ENCODE results near the gene COL20A1.

The COL20A1 gene

DNA sequence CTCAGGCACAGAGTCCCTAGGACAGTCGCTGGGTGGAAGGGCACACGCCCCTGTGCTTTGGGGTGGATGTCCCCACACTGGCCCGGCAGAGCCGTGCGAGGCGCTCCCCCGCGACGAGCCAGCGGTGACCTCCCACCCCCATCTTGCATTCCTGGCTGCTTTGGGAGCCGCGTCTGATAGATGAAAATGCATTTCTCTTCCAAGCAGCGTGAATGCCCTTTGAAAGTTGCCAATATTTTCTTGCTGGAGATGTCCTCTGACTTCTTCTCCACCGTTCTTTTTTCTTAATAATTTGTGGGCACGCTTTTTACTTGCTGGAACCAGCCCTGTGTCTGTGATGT, 29.9 kb downstream of the COL20A1 start:
- TF ChIP-seq, protein P1, sequence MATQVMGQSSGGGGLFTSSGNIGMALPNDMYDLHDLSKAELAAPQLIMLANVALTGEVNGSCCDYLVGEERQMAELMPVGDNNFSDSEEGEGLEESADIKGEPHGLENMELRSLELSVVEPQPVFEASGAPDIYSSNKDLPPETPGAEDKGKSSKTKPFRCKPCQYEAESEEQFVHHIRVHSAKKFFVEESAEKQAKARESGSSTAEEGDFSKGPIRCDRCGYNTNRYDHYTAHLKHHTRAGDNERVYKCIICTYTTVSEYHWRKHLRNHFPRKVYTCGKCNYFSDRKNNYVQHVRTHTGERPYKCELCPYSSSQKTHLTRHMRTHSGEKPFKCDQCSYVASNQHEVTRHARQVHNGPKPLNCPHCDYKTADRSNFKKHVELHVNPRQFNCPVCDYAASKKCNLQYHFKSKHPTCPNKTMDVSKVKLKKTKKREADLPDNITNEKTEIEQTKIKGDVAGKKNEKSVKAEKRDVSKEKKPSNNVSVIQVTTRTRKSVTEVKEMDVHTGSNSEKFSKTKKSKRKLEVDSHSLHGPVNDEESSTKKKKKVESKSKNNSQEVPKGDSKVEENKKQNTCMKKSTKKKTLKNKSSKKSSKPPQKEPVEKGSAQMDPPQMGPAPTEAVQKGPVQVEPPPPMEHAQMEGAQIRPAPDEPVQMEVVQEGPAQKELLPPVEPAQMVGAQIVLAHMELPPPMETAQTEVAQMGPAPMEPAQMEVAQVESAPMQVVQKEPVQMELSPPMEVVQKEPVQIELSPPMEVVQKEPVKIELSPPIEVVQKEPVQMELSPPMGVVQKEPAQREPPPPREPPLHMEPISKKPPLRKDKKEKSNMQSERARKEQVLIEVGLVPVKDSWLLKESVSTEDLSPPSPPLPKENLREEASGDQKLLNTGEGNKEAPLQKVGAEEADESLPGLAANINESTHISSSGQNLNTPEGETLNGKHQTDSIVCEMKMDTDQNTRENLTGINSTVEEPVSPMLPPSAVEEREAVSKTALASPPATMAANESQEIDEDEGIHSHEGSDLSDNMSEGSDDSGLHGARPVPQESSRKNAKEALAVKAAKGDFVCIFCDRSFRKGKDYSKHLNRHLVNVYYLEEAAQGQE (IDR thresholded peaks at IDR 0.05; ENCODE audit: insufficient read depth in 1 of 2, low read depth in 2 of 2, low read length in 2 of 2), result no peak
- TF ChIP-seq SIN3A (IDR thresholded peaks at IDR 0.05; ENCODE audit: borderline replicate concordance, insufficient read depth, low read length) (no peak), POLR2AphosphoS5 (IDR thresholded peaks at IDR 0.05; ENCODE audit: low read depth, low read length) (no peak)

DNA sequence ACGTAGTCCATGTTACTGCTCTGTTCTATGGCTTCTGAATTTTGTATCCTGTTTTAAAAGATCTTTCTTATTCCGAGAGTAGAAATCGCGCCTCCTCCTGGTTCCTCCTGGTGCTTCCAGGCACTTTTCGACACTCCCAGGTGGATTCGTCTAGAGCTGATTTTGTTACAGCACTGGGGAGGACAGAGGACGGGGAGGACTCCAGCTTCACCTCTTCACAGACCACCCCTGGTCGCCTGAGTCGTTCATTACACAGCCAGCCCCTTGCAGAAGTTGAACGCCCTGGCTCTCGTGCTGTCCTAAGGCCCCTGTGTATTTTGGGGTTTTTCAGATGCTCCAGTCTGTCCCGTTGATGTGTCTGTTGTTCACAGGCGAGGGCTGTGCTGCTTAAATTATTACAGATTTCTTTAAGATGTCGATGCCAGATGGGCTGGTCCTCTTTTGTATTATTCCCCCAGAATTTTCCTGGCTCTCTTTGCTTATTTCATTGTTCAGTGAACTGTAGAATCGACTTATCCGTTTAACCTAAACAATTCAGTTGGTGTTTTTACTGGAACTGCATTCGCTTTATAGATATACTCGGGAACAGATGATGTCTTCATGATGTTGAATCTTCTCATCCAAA, 30.5 kb downstream of the COL20A1 start:
- no peak for TF ChIP-seq POLR2AphosphoS5 (IDR thresholded peaks at IDR 0.05; ENCODE audit: low read depth, low read length)
- TF ChIP-seq TAF1 (IDR thresholded peaks at IDR 0.05; ENCODE audit: borderline replicate concordance, insufficient read depth, low read length), result no peak
- TF ChIP-seq FOXP2 (optimal IDR thresholded peaks at IDR 0.05; ENCODE audit: borderline replicate concordance, extremely low read depth, extremely low read length, insufficient read depth), result no peak
- TF ChIP-seq, protein P1 (IDR thresholded peaks at IDR 0.05; ENCODE audit: insufficient read depth in 1 of 2, low read depth in 2 of 2, low read length in 2 of 2), result no peak
- no peak for TF ChIP-seq SIN3A (IDR thresholded peaks at IDR 0.05; ENCODE audit: borderline replicate concordance, insufficient read depth, low read length)

DNA sequence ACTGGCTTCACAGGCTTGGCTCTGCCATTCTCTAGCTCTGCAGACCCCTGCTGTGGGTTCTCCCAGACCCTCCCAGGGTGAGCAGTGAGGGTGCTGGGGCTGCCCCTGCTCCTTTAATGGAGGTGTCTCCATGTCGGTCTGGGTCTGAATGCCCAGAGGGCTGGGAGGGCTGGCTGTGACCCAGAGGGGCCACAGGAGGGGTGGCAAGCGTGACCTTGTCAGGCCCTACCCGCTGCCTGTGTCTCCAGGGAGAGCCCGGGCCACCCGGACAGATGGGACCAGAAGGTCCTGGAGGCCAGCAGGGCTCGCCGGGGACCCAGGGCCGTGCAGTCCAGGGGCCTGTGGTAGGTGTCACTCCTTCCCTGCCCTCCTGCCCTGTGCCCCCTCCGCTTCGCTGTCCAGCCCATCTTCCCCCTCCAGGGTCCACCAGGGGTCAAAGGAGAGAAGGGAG, 32.1 kb downstream of the COL20A1 start:
- TF ChIP-seq SIN3A (IDR thresholded peaks at IDR 0.05; ENCODE audit: borderline replicate concordance, insufficient read depth, low read length) (no peak), FOXP2 (optimal IDR thresholded peaks at IDR 0.05; ENCODE audit: borderline replicate concordance, extremely low read depth, extremely low read length, insufficient read depth) (no peak), POLR2AphosphoS5 (IDR thresholded peaks at IDR 0.05; ENCODE audit: low read depth, low read length) (no peak), TAF1 (IDR thresholded peaks at IDR 0.05; ENCODE audit: borderline replicate concordance, insufficient read depth, low read length) (no peak)
- TF ChIP-seq, protein P1 (IDR thresholded peaks at IDR 0.05; ENCODE audit: insufficient read depth in 1 of 2, low read depth in 2 of 2, low read length in 2 of 2), result no peak

DNA sequence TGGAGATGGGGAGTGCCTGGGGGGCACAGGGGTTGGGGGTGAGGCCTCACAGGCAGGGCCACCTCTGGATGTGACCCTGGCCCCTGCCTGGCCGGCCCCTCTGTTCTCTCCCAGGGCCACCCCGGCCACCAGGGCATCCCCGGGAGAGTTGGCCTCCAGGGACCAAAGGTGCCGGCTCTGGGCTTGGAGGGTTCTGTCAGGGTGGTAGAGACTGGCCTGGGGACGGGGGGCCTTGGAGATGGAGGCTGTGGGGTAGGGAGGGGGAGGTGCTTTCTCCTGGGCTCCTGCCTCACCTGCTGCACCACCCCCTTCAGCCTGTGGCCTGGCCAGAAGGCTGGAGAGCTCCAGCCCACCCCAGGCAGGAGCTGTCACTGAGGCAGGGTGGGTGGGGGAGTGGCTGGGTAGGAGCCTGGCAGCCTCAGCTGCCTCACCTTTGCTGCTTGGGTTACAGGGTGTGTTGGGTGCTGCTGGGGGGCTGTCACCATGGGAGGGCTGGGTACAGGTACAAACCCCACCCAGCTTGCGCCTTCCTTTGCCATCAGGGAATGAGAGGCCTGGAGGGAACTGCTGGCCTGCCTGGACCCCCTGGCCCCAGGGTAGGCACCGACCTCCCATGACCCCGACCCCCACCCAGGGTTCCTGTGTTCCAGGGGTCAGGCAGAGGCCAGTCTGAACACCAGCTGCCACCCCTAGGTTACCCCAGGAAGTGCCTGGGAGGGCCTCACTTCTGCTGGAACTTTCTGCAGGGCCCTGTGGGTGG, 32.7 kb downstream of the COL20A1 start:
- no peak for TF ChIP-seq FOXP2 (optimal IDR thresholded peaks at IDR 0.05; ENCODE audit: borderline replicate concordance, extremely low read depth, extremely low read length, insufficient read depth)
- no peak for TF ChIP-seq TAF1 (IDR thresholded peaks at IDR 0.05; ENCODE audit: borderline replicate concordance, insufficient read depth, low read length)
- TF ChIP-seq POLR2AphosphoS5 (IDR thresholded peaks at IDR 0.05; ENCODE audit: low read depth, low read length), result no peak
- TF ChIP-seq SIN3A (IDR thresholded peaks at IDR 0.05; ENCODE audit: borderline replicate concordance, insufficient read depth, low read length), result no peak
- TF ChIP-seq, protein P1 (IDR thresholded peaks at IDR 0.05; ENCODE audit: insufficient read depth in 1 of 2, low read depth in 2 of 2, low read length in 2 of 2), result no peak

All from PFSK-1 (cell line).